Body of pancreas (tissue), 4 donors: ENCODE data around the gene BMPER.

ENCODE experiments used
- POLR2A ChIP-seq, 3 donors: fragments of 450-650 bp; IDR thresholded peaks; one replicate each; pipeline ENCODE4 v1.6.1; 2016; ENCODE audit warnings: antibody characterized with exemption in 3 of 3, mild to moderate bottlenecking in 2 of 3
- TF ChIP-seq, protein P1 (sequence below), 7 experiments: fragments of 450-650 bp in 4 of 7; fragments of 200-600 bp in 3 of 7; sonication (generic) in 3 of 7; IDR thresholded peaks; one replicate each; pipeline ENCODE4 v1.5.1; 2016 to 2019; ENCODE audit warnings: antibody characterized with exemption in 7 of 7

DNA sequence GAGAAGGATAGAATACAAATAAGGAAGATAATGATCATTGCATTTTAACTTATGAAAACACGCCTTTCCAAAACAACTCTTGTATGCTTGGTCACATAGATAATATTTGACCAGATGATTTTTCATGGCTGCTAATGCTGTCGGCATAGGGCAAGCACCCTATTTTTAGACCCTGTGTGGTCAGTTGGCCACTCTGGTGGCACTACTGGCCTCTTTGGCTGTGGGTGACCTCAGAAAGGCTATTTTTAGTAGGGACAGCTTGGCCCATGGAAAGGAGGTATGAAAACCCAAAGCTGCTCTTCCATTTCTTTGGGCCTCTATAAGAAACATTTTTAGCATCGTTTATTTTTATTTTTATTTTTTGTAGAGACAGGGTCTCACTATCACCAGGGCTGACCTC is 12.3 kb downstream of the BMPER start:
- TF ChIP-seq, protein P1, sequence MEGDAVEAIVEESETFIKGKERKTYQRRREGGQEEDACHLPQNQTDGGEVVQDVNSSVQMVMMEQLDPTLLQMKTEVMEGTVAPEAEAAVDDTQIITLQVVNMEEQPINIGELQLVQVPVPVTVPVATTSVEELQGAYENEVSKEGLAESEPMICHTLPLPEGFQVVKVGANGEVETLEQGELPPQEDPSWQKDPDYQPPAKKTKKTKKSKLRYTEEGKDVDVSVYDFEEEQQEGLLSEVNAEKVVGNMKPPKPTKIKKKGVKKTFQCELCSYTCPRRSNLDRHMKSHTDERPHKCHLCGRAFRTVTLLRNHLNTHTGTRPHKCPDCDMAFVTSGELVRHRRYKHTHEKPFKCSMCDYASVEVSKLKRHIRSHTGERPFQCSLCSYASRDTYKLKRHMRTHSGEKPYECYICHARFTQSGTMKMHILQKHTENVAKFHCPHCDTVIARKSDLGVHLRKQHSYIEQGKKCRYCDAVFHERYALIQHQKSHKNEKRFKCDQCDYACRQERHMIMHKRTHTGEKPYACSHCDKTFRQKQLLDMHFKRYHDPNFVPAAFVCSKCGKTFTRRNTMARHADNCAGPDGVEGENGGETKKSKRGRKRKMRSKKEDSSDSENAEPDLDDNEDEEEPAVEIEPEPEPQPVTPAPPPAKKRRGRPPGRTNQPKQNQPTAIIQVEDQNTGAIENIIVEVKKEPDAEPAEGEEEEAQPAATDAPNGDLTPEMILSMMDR (IDR thresholded peaks at IDR 0.05) = no peak
- TF ChIP-seq POLR2A (IDR thresholded peaks at IDR 0.05) = no peak
